ENCODE data around the gene ACSS3.

The ACSS3 gene

DNA sequence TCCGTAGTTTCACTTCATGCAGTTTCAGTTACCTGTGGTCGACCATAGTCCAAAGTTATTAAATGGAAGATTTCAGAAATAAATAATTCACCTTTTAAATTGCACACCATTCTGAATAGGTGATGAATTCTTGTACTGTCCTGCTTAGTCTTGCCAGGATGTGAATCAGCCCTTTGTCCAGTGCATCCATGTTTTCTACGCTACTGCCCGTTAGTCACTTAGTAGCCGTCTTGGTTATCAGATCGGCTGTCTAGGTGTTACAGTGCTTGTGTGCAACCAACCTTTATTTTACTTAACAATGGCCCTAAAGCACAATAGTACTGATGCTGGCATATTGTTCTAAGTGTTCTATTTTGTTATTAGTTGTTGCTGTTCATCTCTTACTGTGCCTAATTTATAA lies 146.7 kb downstream of the ACSS3 start:
- DNase-seq (ENCODE audit: low read depth), result no peak

- DNase-seq (ENCODE audit: low read depth), result no peak
These were observed 151.9 kb downstream of the ACSS3 start for GRCh38 chr12:81229759-81230158.

DNA sequence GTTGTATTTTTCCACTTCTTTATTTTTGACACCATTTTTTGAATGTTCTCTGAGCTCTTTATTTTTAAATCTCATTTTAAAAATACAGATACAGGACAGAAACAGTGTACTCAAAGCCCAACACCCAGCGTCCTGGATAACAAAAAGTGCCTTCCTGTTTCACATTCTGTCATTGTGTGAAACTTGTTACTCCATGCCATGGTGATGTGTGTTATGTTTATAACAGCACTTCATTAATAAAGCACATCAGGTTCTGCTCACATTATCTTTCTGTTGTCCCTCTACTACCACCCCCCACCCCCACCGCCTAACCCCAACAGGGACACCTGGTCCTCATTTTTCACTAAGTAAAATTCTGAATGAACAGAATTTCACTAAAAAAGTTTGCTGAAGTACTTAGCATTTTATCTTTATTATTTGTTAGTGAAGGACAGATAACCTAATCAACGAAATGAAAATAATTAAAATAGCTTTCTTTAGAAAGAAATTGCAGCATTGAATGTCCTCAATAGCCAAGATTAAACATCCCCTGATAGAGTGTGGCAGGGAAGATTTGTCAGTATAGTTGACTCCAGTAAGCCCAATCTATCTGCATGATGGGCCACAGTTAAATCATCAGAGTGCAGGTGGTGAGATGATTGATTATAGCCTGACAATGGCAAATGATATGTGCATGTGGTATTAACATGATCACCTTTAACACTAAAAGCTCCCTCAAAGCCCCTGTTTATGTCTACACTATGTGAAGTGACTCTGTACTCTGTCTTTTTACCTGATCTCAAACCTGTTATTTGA lies 153.9 kb downstream of the ACSS3 start:
- DNase-seq (ENCODE audit: low read depth), result no peak

GRCh38 chr12:81245458-81245857 lies 167.6 kb downstream of the ACSS3 start:
- no peak for DNase-seq (ENCODE audit: low read depth)

- no peak for DNase-seq (ENCODE audit: low read depth)
These were observed 168.2 kb downstream of the ACSS3 start for GRCh38 chr12:81245907-81246570.

DNA sequence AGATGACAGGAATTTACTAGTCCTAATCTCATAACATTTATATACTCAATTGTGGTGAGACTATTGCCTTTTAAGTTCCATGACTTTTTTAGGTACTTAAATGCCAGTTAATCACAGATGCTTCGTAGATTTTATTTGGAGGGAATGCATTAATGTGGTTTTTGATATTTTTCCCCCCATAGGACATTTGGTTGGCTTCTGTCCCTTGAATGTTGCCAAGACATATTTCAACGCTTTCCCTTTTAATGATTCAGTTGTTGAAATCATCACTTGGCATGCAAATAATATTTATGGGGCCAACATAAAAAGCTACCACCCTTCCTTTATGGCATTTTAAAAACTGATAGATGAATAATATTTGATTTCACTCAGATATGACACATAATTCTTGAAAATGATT lies 172.1 kb downstream of the ACSS3 start:
- DNase-seq (ENCODE audit: low read depth), result no peak

DNA sequence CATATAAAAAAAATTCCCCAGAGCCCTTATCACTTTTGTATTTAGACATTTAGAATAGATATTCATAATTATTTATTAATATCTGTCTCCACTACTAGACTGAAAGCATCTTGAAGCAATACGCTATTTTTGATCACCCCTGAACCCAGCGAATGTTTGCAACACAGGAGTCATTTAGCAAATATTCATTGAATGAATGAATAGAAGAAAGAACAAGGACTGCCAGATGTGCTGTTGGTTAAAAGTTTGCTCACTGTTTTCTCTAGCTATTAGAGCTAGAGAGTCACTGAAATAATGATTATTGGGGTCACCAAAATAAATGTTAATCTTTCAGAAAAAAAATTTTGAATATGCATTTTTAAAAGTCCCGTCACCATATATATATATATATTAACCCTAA lies 174.3 kb downstream of the ACSS3 start:
- no peak for DNase-seq (ENCODE audit: low read depth)

DNA sequence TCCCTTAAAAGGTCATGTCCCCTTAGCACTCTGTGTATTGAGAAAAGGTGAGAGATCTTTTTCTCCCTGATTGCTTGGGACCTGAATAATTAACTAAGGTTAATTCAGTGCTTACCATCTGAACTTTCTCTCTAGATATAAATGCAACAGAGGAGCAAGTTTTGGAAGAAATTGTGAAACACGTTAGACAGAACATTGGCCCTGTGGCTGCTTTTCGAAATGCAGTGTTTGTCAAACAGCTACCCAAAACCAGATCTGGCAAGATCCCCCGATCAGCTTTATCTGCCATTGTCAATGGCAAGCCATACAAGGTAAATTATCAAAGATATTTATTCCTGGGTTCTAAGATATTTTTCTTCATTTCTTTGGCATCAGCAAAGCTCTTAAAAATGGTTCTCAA lies 175.5 kb downstream of the ACSS3 start:
- no peak for DNase-seq (ENCODE audit: low read depth)

DNA sequence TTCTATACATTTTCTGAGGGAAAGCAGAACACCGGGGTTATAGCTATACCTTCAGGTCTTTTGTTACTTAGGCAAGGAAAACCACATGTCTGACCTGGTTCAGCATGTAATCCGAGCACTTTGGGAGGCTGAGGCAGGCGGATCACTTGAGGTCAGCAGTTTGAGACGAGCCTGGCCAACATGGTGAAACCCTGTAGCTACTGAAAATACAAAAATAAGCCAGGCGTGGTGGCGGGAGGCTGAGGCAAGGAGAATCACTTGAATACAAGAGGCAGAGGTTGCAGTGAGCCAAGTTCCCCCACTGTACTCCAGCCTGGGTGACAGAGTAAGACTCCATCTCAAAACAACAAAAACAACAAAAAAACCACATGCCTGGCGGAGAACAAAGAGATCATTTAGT lies 177.6 kb downstream of the ACSS3 start:
- DNase-seq (ENCODE audit: low read depth), result no peak

GRCh38 chr12:81255947-81256346 lies 178.1 kb downstream of the ACSS3 start:
- DNase-seq (ENCODE audit: low read depth), result no peak

- no peak for DNase-seq (ENCODE audit: low read depth)
These were observed 180.2 kb downstream of the ACSS3 start for GRCh38 chr12:81257947-81258551.

GRCh38 chr12:81259360-81259759 lies 181.5 kb downstream of the ACSS3 start:
- DNase-seq (ENCODE audit: low read depth), result no peak

DNA sequence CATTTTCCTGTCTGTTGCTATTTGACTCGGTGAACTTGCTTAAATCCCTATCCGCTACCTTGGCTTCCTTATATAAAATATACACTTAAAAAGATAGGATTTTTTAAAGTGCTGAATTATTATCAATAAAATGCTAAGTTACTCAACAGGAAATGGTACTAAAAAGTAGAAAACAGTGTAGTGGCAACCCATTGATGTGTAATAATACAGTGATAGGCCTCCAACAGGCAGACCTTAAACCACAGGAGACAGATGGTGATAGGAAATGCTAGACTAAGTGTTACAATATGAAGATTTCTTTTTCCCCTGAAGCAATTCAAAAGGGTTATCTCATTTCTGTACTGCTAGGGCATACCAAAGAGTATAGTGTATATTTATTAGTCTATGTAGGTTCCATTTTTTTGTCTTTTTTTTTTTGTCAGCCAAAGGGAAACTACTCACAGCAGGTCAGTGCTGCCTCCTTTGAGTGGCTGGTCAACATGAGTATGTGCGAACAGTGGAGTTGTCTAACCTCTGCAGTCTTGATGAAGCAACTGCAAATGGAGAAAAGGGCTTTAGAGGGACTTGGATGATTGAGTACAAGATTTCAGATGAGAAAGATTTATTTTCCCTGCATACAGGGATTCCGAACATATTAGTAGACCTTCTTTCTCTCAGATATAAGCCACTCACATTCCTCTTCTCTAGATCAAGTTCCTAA lies 183.8 kb downstream of the ACSS3 start:
- DNase-seq (ENCODE audit: low read depth), result no peak

GRCh38 chr12:81263072-81263471 lies 185.2 kb downstream of the ACSS3 start:
- no peak for DNase-seq (ENCODE audit: low read depth)

DNA sequence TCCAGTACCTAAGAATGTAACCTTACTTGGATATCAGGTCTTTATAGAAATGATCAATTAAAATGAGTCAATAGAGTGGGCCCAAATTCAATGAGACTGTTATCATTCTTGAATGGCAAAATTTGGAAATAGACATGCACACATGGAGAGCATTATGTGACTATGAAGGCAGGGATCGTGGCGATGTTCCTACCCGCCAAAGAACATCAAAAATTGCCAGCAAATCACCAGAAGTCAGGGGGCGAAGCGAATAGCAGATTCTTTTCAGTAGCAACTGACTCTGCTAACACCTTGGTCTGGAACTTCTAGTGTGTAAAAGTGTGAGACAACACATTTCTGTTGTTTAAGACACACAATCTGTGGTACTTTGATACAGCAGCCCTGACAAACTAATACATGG lies 192.5 kb downstream of the ACSS3 start:
- DNase-seq (ENCODE audit: low read depth), result no peak

- no peak for DNase-seq (ENCODE audit: low read depth)
These were observed 197.0 kb downstream of the ACSS3 start for GRCh38 chr12:81274637-81275529.

DNA sequence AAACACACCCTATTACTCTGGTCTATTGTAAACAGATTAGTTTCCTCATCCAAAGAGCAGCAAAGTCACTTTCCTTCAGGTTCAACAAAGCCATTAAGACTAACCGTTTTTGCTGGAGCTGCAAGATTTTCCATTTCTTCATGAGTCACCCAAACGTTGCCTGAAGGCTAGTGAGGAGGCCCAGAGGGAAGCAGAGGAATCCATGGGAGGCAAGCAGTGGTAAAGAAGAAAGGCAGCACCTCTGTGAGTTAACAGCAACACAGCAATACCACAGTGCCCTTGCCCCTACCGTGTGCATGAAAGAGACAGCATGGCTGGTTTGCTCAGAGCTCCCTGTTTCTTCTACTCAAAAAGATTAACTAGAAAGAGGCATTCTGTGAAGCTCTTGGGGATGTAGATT lies 206.3 kb downstream of the ACSS3 start:
- no peak for DNase-seq (ENCODE audit: low read depth)

GRCh38 chr12:81288651-81289050 lies 210.8 kb downstream of the ACSS3 start:
- no peak for DNase-seq (ENCODE audit: low read depth)

GRCh38 chr12:81294325-81295190 lies 216.7 kb downstream of the ACSS3 start:
- no peak for DNase-seq (ENCODE audit: low read depth)

DNA sequence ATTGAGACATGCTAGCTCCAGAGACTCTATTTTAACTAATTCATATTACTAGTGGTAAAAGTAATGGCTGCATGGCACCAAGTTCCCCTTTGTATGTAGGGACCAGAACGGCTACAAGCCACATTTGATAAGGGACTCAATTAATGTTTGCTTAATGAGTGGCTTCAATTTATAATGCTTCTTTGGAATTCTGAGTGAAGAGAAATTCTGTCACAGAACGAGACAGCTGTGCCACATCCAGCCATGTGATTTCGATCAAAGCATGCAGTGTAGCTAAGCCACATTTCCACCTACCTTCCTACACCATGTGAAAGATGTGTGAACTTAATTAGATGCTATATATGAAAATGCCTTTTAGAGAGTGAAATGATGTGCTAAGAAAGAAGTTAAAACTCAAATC lies 217.4 kb downstream of the ACSS3 start:
- no peak for DNase-seq (ENCODE audit: low read depth)
